Stimulated activated CD8-positive, alpha-beta memory T cell treated with anti-CD3 and anti-CD28 coated beads, Interleukin-7, amount 100 ng/mL, for 1 hour (primary cell): ENCODE measurements around the gene LAMA5.

ENCODE experiments used
- DNase-seq, 2 donors: peaks; one replicate each; pipeline ENCODE4 v3.0.0-alpha.2; 2020; ENCODE audit warnings: low read depth in 2 of 2

LAMA5 gene

DNA sequence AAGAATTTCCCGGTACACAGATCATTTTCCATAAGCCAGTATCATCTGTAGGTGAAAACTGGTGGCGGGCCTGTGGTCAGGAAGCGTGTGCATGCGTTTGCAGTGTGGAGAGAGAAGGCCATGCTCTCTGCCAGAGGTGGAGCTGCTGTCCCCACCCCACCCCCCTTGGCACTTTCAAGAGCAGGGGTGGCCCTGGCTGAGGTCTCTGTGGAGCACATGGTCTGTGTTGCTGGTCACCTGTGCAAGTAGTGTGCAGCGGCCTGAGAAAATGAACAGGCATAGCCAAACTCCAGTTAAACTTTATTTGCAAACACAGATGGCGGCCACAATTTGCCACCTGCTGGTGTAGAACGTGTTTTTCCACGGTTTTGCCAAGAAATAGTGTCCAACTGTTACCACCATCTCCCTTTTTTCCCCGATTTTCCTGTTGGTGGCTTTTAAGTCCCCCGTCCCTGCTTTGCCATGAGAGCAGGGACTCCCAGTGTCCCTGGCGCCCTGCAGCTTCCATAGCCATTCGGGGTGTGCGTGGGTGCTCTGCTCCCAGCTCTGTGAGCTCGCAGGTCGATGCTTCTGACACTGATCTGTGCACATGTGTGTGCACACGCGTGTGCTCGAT is 61.9 kb downstream of the LAMA5 start:
- DNase-seq, result no peak

GRCh38 chr20:62304331-62305148 is 62.6 kb downstream of the LAMA5 start:
- DNase-seq, result no peak

DNA sequence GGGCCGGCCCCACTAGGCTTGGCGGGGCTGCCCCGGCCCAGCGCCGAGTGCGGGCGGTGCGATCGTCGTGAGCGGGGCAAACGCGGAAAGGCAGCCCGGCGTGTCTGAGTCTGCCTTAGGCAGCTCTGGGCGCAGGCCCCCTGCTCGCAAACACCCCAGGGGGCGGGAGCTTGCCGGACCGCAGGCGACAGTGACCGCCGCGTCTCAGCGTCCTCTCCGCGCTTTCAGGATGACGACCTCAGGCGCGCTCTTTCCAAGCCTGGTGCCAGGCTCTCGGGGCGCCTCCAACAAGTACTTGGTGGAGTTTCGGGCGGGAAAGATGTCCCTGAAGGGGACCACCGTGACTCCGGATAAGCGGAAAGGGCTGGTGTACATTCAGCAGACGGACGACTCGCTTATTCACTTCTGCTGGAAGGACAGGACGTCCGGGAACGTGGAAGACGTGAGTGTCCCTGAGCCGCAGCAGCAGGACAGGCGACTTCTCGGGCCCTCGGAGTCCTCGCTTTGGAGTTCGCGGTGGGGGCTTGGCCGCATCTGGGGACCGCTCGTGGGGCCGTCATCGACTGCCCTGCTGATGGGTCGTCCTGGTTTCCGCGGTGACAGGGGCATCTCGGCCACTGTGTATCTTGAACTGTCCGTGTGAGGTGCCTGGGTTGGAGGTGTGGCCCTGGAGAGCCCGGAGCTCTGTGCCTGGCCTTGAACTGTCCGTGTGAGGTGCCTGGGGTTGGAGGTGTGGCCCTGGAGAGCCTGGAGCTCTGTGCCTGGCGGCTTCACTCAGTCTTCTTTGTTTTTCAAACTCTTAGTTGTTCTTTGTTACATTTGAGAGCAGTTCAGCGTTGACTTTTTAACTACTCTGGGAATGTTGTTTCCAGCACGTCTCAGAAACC is 63.5 kb downstream of the LAMA5 start:
- no peak for DNase-seq

- no peak for DNase-seq
These were observed 64.1 kb downstream of the LAMA5 start for GRCh38 chr20:62303062-62303339.

- DNase-seq, result peak; percentile 91
These were observed 64.6 kb downstream of the LAMA5 start, which contains the start of gene ADRM1 for GRCh38 chr20:62302341-62303061. Gene ADRM1 (plus strand): TSS chr20:62302997. CDS start chr20:62303569, 572 bp downstream.

DNA sequence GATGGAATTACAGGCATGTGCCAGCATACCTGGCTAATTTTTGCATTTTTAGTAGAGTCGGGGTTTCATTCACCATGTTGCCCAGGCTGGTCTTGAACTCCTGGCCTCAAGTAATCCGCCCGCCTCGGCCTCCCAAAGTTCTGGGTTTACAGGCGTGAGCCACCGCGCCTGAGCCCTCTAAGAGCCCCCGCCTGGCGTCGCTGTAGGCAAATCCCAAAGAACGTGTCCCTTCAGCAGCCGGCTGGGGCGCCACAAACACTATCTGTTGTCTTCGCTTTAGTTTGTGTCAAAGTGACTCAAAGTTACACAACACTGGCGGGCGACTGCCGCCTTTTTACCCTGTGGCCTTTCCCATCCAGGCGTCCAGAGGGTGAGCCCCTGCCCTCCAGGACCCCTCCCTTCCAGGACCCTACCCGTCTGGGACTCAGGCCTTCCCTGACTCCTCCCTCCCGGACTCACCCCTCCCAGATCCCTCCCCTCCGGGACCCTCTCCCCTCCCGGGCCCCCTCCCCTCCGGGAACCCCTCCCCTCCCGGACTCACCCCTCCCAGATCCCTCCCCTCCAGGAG is 65.3 kb downstream of the LAMA5 start:
- DNase-seq, result peak; percentile 63 to 64

DNA sequence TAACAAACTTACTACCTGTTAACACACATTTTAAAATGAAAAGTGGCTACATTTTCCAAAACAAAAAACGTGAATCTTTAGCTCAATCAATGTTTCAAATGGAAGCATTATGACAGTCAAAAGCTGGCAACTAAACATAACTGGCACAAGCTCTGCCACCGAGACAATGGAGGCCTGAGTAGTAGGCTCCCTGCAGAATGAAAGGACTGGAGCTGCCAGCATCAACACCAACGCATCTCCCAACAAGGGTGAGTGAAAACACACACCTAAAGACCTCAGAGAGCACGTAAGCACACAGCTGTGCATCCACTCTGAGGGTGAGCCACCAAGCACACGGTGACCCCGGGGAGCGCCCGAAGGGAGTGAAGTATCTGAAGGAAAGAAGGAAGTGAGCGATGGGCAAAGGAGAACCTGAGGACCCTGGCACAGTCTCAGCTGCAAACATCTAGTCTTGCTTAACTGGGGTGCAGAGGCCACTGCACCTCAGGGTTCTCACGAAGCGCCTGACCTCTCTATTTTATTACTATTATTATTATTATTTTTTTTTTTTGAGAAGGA is 65.9 kb downstream of the LAMA5 start:
- no peak for DNase-seq

- DNase-seq, result no peak
These were observed 66.8 kb downstream of the LAMA5 start for GRCh38 chr20:62300319-62300718.

DNA sequence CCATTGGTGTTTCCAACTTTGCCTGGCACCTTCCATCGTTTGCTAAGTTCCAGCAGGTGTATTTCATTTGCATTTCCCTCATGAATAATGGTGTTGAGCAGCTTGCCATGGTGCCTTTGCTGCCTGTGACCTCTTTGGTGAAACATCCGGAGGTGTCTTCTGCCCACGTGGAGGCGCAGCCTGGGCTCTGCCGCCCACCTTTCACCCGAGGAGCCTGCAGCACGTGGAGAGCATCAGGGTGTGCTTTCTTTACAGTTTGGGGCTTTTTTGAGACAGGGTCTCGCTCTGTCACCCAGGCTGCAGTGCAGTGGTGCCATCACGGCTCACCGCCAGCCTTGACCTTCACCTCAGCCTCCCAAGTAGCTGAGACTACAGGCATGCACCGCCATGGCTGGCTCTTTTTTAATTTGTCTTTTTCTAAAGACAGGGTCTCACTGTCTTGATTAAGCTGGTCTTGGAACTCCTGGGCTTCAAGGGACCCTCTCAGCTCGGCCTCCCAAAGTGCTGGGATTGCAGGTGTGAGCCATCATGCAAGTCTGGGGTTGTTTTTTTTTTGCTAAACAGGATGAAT is 67.4 kb downstream of the LAMA5 start:
- no peak for DNase-seq

- no peak for DNase-seq
These were observed 68.4 kb downstream of the LAMA5 start for GRCh38 chr20:62298577-62299249.

DNA sequence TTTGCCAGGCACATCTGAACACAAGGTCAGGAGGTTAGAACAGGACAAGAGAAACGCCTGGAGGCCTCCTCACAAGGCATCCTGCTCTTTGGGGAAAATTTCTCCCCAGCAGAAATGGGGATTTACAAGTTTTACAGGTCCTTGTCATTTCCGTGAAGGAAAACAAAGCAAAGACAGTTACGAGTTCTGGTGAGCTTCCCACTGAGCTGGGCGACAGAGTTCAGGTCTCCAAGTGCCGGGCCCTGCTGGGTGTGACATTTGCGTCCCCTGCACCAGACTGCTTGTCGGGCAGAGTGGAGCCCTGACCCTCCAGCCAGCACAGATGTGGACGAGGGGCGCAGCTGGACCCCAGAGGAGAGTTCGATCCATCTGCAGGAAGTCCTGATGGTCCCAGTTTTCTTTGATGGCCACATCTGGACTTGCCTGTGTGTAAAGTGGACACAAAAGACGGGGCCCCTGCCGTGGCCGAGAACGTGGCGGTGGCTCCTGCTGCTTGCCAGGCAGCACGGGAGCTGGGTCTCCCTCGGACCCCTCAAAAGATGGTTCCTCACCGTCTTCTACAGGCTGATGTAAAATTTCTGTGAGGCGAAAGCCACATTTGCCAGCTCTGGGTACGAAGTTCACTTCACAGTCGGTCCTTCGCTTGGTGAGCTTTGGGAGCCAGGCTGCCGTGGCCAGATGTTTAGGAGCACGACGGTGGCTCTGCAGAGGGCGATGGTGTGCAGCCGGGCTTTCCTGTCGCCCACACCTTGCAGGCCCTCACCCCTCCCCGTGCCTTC is 69.5 kb downstream of the LAMA5 start:
- DNase-seq, result no peak

GRCh38 chr20:62296724-62297448 is 70.2 kb downstream of the LAMA5 start:
- no peak for DNase-seq

- DNase-seq, result no peak
These were observed 72.6 kb downstream of the LAMA5 start for GRCh38 chr20:62294516-62294915.

GRCh38 chr20:62293946-62294345 is 73.2 kb downstream of the LAMA5 start:
- DNase-seq, result no peak

GRCh38 chr20:62293111-62293784 is 73.9 kb downstream of the LAMA5 start:
- no peak for DNase-seq

GRCh38 chr20:62292108-62292507 is 75.0 kb downstream of the LAMA5 start:
- DNase-seq, result no peak

DNA sequence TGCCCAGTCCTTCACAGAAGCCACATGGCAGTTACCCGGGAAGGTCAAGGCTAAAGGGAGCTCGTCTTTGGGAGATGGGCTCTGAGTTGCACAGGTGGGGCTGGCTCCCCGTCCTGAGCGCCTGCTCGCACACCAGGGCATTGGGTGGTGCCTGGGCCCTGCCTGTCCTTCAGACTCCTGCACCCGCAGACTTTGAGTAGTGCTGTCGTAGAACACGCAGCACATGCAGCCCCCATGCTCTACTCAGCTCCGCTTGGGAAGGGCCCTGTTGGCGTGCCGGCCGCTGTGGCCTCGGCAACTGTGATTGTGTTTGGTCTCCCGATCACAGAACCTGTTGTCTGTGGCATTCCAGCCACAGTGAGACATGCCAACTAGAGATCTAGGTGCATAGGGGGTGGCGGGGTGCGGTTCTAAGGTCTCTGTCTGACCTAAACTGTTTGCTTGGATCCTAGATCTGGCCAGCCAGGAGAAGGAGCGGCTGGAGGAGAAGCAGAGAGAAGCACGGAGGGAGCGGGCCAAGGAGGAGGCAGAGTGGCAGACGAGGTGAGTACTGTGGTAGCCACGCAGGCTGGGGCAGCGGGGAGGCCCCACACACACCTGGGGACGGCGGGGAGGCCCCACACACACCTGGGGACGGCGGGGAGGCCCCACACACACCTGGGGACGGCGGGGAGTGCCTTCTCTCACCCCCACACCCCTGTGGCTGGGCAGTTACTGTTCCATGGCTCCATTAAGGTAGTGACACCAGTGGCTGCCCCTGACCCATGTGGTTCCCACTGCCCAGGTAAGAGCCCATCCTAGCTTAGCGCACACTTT is 75.7 kb downstream of the LAMA5 start:
- no peak for DNase-seq
